ENCODE measurements around the gene VWA1. TPM values are rescaled to one million over a fixed set of nuclear protein-coding genes. Genes with fewer than 3 reads are reported as not detected.

The VWA1 gene
- total and polyA plus RNA-seq, 2 experiments from 2014 or later, result 7.2 to 31.5 TPM

DNA sequence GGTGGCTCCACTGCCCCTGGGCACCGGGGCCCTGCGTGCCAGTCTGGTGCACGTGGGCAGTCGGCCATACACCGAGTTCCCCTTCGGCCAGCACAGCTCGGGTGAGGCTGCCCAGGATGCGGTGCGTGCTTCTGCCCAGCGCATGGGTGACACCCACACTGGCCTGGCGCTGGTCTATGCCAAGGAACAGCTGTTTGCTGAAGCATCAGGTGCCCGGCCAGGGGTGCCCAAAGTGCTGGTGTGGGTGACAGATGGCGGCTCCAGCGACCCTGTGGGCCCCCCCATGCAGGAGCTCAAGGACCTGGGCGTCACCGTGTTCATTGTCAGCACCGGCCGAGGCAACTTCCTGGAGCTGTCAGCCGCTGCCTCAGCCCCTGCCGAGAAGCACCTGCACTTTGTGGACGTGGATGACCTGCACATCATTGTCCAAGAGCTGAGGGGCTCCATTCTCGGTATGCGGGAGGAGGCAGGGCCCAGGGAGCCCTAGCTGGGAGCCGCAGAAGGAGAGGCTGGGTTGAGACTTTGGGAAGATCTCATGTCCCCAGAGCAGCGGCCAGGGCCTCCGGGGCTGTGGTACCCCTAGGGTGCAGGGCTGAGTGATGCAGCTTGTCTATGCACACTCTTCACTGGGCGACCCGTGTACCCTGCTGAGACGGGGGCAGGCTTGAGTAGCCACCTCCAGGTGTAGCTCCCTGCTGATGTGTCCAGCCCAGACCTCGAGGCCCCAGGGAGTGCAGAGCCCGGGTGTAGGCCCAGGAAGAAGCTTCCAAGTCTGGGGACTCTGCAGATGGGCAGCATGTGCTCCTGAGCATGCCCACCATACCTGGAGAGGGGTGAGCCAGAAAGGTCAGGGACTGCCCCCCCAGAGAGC is 1.8 kb downstream of the VWA1 start:
- H3K9me3 Mint-ChIP-seq, result no peaks in the 10 kb centered on the region
- TF ChIP-seq CREB1 (CRISPR knock-in tag; IDR thresholded peaks at IDR 0.05; ENCODE audit: low read depth) (no peak), ZNF114 (CRISPR knock-in tag; IDR thresholded peaks at IDR 0.05) (no peak), POLR2AphosphoS5 (IDR thresholded peaks at IDR 0.05; ENCODE audit: low read depth) (no peak), NANOG (IDR thresholded peaks at IDR 0.05; ENCODE audit: borderline replicate concordance) (no peak), STAT1 (IDR thresholded peaks at IDR 0.05; ENCODE audit: unreplicated experiment) (no peak), JUNB (IDR thresholded peaks at IDR 0.05; ENCODE audit: unreplicated experiment) (no peak), ZNF331 (CRISPR knock-in tag; IDR thresholded peaks at IDR 0.05; ENCODE audit: low read depth) (no peak), EZH2 (IDR thresholded peaks at IDR 0.05; ENCODE audit: low read depth, unreplicated experiment) (no peak), EZH2phosphoT487 (IDR thresholded peaks at IDR 0.05; ENCODE audit: unreplicated experiment) (no peak)
- TF ChIP-seq, protein P1, sequence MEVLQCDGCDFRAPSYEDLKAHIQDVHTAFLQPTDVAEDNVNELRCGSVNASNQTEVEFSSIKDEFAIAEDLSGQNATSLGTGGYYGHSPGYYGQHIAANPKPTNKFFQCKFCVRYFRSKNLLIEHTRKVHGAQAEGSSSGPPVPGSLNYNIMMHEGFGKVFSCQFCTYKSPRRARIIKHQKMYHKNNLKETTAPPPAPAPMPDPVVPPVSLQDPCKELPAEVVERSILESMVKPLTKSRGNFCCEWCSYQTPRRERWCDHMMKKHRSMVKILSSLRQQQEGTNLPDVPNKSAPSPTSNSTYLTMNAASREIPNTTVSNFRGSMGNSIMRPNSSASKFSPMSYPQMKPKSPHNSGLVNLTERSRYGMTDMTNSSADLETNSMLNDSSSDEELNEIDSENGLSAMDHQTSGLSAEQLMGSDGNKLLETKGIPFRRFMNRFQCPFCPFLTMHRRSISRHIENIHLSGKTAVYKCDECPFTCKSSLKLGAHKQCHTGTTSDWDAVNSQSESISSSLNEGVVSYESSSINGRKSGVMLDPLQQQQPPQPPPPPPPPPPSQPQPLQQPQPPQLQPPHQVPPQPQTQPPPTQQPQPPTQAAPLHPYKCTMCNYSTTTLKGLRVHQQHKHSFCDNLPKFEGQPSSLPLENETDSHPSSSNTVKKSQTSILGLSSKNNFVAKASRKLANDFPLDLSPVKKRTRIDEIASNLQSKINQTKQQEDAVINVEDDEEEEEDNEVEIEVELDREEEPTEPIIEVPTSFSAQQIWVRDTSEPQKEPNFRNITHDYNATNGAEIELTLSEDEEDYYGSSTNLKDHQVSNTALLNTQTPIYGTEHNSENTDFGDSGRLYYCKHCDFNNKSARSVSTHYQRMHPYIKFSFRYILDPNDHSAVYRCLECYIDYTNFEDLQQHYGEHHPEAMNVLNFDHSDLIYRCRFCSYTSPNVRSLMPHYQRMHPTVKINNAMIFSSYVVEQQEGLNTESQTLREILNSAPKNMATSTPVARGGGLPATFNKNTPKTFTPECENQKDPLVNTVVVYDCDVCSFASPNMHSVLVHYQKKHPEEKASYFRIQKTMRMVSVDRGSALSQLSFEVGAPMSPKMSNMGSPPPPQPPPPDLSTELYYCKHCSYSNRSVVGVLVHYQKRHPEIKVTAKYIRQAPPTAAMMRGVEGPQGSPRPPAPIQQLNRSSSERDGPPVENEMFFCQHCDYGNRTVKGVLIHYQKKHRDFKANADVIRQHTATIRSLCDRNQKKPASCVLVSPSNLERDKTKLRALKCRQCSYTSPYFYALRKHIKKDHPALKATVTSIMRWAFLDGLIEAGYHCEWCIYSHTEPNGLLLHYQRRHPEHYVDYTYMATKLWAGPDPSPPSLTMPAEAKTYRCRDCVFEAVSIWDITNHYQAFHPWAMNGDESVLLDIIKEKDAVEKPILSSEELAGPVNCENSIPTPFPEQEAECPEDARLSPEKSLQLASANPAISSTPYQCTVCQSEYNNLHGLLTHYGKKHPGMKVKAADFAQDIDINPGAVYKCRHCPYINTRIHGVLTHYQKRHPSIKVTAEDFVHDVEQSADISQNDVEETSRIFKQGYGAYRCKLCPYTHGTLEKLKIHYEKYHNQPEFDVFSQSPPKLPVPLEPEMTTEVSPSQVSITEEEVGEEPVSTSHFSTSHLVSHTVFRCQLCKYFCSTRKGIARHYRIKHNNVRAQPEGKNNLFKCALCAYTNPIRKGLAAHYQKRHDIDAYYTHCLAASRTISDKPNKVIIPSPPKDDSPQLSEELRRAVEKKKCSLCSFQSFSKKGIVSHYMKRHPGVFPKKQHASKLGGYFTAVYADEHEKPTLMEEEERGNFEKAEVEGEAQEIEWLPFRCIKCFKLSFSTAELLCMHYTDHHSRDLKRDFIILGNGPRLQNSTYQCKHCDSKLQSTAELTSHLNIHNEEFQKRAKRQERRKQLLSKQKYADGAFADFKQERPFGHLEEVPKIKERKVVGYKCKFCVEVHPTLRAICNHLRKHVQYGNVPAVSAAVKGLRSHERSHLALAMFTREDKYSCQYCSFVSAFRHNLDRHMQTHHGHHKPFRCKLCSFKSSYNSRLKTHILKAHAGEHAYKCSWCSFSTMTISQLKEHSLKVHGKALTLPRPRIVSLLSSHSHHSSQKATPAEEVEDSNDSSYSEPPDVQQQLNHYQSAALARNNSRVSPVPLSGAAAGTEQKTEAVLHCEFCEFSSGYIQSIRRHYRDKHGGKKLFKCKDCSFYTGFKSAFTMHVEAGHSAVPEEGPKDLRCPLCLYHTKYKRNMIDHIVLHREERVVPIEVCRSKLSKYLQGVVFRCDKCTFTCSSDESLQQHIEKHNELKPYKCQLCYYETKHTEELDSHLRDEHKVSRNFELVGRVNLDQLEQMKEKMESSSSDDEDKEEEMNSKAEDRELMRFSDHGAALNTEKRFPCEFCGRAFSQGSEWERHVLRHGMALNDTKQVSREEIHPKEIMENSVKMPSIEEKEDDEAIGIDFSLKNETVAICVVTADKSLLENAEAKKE (CRISPR knock-in tag; IDR thresholded peaks at IDR 0.05), result no peak
- TF ChIP-seq, protein P2, sequence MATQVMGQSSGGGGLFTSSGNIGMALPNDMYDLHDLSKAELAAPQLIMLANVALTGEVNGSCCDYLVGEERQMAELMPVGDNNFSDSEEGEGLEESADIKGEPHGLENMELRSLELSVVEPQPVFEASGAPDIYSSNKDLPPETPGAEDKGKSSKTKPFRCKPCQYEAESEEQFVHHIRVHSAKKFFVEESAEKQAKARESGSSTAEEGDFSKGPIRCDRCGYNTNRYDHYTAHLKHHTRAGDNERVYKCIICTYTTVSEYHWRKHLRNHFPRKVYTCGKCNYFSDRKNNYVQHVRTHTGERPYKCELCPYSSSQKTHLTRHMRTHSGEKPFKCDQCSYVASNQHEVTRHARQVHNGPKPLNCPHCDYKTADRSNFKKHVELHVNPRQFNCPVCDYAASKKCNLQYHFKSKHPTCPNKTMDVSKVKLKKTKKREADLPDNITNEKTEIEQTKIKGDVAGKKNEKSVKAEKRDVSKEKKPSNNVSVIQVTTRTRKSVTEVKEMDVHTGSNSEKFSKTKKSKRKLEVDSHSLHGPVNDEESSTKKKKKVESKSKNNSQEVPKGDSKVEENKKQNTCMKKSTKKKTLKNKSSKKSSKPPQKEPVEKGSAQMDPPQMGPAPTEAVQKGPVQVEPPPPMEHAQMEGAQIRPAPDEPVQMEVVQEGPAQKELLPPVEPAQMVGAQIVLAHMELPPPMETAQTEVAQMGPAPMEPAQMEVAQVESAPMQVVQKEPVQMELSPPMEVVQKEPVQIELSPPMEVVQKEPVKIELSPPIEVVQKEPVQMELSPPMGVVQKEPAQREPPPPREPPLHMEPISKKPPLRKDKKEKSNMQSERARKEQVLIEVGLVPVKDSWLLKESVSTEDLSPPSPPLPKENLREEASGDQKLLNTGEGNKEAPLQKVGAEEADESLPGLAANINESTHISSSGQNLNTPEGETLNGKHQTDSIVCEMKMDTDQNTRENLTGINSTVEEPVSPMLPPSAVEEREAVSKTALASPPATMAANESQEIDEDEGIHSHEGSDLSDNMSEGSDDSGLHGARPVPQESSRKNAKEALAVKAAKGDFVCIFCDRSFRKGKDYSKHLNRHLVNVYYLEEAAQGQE (IDR thresholded peaks at IDR 0.05; ENCODE audit: unreplicated experiment), result no peak
- TF ChIP-seq, protein P3, sequence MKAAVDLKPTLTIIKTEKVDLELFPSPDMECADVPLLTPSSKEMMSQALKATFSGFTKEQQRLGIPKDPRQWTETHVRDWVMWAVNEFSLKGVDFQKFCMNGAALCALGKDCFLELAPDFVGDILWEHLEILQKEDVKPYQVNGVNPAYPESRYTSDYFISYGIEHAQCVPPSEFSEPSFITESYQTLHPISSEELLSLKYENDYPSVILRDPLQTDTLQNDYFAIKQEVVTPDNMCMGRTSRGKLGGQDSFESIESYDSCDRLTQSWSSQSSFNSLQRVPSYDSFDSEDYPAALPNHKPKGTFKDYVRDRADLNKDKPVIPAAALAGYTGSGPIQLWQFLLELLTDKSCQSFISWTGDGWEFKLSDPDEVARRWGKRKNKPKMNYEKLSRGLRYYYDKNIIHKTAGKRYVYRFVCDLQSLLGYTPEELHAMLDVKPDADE (IDR thresholded peaks at IDR 0.05), result no peak
- TF ChIP-seq, protein P4, sequence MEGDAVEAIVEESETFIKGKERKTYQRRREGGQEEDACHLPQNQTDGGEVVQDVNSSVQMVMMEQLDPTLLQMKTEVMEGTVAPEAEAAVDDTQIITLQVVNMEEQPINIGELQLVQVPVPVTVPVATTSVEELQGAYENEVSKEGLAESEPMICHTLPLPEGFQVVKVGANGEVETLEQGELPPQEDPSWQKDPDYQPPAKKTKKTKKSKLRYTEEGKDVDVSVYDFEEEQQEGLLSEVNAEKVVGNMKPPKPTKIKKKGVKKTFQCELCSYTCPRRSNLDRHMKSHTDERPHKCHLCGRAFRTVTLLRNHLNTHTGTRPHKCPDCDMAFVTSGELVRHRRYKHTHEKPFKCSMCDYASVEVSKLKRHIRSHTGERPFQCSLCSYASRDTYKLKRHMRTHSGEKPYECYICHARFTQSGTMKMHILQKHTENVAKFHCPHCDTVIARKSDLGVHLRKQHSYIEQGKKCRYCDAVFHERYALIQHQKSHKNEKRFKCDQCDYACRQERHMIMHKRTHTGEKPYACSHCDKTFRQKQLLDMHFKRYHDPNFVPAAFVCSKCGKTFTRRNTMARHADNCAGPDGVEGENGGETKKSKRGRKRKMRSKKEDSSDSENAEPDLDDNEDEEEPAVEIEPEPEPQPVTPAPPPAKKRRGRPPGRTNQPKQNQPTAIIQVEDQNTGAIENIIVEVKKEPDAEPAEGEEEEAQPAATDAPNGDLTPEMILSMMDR (conservative IDR thresholded peaks at IDR 0.05; ENCODE audit: low read depth in 2 of 2), result no peak
- ATAC-seq (no peak), DNase-seq (ENCODE audit: low spot score) (no peak)
- 0 out of 2 replicates have a peak, but pooled peaks cover 2% of the 10 kb centered on the region for H3K79me2 ChIP-seq (replicated peaks; ENCODE audit: insufficient read depth)
- H3K4me2 ChIP-seq, result no peak overlapping the region
- H3F3A ChIP-seq (replicated peaks; ENCODE audit: low read depth), result peaks cover 17% of the 10 kb centered on the region
- H3K9me2 ChIP-seq (ENCODE audit: insufficient read depth), result no peaks in the 10 kb centered on the region
- peaks cover 21% of the 10 kb centered on the region for H3K4me1 Mint-ChIP-seq
- H2AFZ ChIP-seq, result no peak overlapping the region
- no peaks in the 10 kb centered on the region for H4K20me1 ChIP-seq (replicated peaks; ENCODE audit: insufficient read depth)
- no peak overlapping the region for H3K27ac Mint-ChIP-seq
- H3K27ac ChIP-seq (ENCODE audit: low read depth), result no peak overlapping the region
- H3K4me1 ChIP-seq (ENCODE audit: insufficient read depth), result peaks cover 26% of the 10 kb centered on the region
- peaks cover 4% of the 10 kb centered on the region; the same call in 2 of the 3 replicates for H3K36me3 Mint-ChIP-seq (ENCODE audit: low read depth)
- H3K27me3 Mint-ChIP-seq (ENCODE audit: insufficient read depth, low read depth, poor library complexity), result peaks cover 12% of the 10 kb centered on the region
- no peaks in the 10 kb centered on the region for H3K27me3 ChIP-seq (ENCODE audit: insufficient read depth)
- H3K4me3 ChIP-seq, result no peak overlapping the region
- H3K36me3 ChIP-seq (ENCODE audit: insufficient read depth), result no peaks in the 10 kb centered on the region
- peak overlapping the region; percentile 83; the same call in 1 of the 3 replicates for H3K4me3 Mint-ChIP-seq
